ENCODE results near the gene TBC1D23.
"Not testable (repeated sequence)": the region's sequence is repeated elsewhere in the genome, so short reads cannot be mapped to it uniquely, and the experiment has no call there.

Gene TBC1D23

GRCh38 chr3:100260685-100261484 lies at the start of gene TBC1D23:
Gene TBC1D23, plus strand, starts transcription at chr3:100260992. Its CDS starts 27 bp downstream, at chr3:100261019.
- peak; percentile 85 to 93 (median 88) for DNase-seq (ENCODE audit: low read depth in 2 of 3, low spot score in 2 of 3)

DNA sequence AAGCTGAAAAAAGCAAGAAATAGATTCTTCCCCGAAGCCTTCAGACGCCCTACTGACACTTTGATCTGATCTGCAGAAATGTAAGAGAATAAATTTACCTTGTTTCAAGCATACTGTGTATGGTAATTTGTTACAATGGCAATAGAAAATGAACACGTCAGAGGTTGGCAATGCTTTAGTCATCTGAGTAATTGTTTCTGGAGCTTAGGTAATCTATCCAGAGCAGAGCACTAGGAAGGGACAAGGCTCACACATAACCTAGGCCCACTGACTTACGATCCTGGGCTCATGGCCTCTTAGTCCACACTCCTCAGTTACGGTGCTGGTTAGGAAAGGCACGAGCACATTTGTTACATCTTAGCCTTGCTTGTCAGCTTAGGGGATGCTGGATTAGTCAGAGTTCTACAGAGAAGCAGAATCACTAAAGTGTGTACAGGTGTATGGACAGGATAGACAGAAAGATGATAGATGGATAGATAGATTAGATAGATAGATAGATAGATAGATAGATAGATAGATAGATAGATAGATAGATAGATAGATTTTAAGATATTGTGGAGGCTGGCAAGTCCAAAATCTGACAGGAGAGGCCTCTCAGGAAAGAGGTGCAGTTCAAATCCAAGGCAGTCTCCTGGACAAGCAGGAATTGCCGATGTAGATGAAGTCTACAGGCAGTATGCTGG lies 46.8 kb upstream of the TBC1D23 start:
- no peak for DNase-seq (ENCODE audit: low read depth in 2 of 3, low spot score in 2 of 3)

DNA sequence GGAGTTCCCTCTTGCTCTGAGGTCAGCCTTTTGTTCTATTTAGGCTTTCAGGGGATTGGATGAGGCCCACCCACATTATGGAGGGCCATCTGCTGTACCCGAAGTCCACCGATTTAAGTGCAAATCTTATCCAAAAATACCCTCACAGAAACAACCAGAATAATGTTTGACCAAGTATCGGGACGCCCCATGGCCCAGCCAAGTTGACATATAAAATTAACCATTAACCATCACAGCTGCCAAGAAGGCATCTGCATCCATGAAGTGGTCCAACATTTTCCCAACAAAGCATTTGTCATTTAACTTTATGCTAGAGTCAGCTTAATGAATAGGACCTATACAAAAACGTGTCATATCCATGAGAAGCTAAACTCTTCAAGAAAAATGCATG lies 46.2 kb upstream of the TBC1D23 start:
- no peak for DNase-seq (ENCODE audit: low read depth in 2 of 3, low spot score in 2 of 3)

DNA sequence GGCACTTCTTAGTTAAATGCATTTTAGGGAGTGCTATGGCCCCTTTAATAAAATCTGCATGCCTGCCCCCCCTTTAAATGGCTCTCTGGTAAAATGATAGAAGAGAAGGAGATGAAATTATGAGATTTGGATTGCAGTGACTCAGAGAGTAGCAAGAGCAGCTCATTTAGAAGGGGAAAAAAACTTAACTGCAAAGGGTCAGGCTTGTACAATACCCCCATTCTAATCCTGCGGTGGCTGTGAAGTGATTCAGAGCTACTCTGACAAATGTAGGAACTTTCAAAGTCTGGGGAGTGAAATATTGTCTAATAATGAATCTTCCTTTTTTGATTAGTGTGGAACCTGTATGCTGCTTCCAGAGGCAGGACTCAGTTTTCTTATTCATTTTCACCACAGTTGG lies 44.1 kb upstream of the TBC1D23 start:
- no peak for DNase-seq (ENCODE audit: low read depth in 2 of 3, low spot score in 2 of 3)

DNA sequence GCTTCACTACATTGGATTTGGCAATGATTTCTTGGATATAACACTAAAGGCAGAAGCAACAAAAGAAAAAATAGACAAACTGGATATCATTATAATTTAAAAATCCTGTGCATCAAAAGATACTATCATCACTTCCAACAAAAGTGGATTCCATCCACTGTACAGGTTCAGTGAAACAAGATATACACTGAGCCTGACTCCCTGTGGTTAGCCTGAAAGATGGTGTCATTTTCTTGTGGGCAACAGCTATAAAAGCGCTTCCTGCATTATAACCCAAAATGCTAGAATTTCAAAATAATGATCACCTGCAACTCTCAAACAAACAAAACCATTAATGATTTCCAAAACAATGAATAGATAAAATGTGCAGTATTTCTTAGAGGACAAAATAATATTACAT lies 39.6 kb upstream of the TBC1D23 start:
- DNase-seq (ENCODE audit: low read depth in 2 of 3, low spot score in 2 of 3), result no peak

DNA sequence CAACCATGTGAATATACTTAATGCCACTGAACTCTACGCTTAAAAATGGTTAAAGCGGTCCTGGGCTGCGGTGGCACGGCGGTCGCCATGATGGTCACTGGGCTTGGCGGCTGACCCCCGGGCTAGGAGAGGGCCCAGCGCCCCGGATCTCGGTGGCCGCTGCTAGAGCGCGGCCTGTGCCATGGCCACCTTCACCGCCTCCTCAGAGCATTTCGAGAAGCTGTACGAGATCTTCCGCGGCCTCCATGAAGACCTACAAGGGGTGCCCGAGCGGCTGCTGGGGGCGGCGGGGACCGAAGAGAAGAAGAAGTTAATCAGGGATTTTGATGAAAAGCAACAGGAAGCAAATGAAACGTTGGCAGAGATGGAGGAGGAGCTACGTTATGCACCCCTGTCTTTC lies 35.6 kb upstream of the TBC1D23 start:
- DNase-seq (ENCODE audit: low read depth in 2 of 3, low spot score in 2 of 3), result no peak

DNA sequence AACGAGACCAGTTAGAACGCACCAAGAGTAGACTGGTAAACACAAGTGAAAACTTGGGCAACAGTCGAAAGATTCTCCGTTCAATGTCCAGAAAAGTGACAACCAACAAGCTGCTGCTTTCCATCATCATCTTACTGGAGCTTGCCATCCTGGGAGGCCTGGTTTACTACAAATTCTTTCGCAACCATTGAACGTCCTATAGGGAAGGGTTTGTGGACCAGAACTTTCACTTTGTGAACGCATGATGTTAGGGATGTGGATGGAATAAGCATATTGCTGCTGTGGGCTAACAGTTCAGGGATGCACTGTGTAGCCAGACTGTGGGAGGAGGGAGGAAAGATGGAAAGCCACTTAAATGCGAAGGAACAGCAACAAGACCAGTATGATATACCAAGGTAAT lies 34.9 kb upstream of the TBC1D23 start:
- DNase-seq (ENCODE audit: low read depth in 2 of 3, low spot score in 2 of 3), result no peak

GRCh38 chr3:100226712-100227429 lies 33.9 kb upstream of the TBC1D23 start:
- DNase-seq (ENCODE audit: low read depth in 2 of 3, low spot score in 2 of 3), result no peak

- DNase-seq (ENCODE audit: low read depth in 2 of 3, low spot score in 2 of 3), result no peak
These were observed 33.3 kb upstream of the TBC1D23 start for GRCh38 chr3:100227511-100227921.

DNA sequence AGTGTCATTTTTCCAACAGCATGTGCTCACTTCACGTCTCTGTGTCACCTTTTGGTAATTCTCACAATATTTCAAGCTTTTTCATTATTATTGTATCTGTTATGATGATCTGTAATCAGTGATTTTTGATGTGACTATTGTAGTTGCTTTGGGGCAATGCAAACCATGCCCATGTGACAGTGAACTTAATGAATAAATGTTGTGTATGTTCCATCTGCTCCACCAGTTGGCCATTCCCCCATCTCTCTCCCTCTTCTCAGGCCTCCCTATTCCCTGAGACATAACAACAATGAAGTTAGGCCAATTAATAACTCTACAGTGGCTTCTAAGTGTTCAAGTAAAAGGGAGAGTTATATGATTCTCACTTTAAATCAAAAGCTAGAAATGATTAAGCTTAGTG lies 32.5 kb upstream of the TBC1D23 start:
- DNase-seq (ENCODE audit: low read depth in 2 of 3, low spot score in 2 of 3), result no peak

- DNase-seq (ENCODE audit: low read depth in 2 of 3, low spot score in 2 of 3), result not testable (repeated sequence)
These were observed 31.6 kb upstream of the TBC1D23 start for GRCh38 chr3:100229188-100229587.

DNA sequence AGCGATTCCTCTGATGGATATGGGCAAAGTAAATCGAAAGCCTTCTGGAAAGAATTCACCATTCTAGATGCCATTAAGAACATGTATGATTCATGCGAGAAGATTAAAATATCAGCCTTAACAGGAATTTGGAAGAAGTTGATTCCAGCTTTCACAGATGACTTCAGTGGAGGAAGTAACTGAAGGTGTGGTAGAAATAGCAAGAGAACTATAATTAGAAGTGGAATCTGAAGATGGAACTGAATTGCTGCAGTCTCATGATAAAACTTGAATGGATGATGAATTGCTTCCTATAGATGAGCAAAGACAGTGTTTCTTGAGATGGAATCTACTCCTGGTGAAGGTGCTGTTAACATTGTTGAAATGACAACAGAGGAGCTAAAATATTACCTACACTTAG lies 30.1 kb upstream of the TBC1D23 start:
- DNase-seq (ENCODE audit: low read depth in 2 of 3, low spot score in 2 of 3), result no peak

- no peak for DNase-seq (ENCODE audit: low read depth in 2 of 3, low spot score in 2 of 3)
These were observed 29.1 kb upstream of the TBC1D23 start for GRCh38 chr3:100231668-100232067.

DNA sequence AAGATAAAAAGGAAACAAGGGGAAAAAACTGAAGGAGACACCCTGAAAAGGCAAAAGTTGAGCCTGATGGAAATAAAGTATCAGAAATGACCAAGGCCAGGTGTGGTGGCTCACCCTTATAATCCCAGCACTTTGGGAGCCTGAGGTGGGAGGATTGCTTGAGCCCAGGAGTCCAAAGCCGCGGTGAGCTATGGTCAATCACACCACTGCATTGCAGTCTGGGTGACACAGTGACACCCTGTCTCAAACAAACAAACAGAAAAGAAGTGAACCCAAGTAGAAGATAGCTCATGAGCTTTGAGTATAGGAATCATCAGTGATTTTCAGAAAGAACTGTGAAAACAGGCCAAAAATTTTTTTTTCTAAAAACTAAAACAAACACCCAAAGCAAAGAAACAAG lies 26.4 kb upstream of the TBC1D23 start:
- DNase-seq (ENCODE audit: low read depth in 2 of 3, low spot score in 2 of 3), result no peak

- DNase-seq (ENCODE audit: low read depth in 2 of 3, low spot score in 2 of 3), result no peak
These were observed 22.2 kb upstream of the TBC1D23 start for GRCh38 chr3:100238599-100238998.

DNA sequence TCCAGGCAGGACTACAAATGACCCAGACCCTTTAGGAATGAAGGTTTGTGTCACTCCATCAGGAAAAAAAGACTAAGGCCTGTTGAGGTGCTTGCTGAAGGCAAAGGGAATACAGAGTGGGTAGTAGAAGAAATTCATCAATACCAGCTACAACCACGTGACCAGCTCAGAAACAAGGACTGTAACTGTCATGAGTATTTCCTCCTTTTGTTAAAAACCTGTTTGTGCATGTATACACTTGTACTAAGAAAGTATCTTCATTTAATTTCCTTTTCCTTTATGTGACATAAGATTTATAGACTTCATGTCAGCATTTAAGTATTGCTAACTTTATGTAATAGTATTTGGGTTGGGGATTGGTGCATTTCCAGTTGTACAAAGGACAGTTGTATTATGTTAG lies 18.3 kb upstream of the TBC1D23 start:
- not testable (repeated sequence) for DNase-seq (ENCODE audit: low read depth in 2 of 3, low spot score in 2 of 3)

GRCh38 chr3:100244264-100244663 lies 16.5 kb upstream of the TBC1D23 start:
- no peak for DNase-seq (ENCODE audit: low read depth in 2 of 3, low spot score in 2 of 3)

GRCh38 chr3:100245136-100245535 lies 15.7 kb upstream of the TBC1D23 start:
- DNase-seq (ENCODE audit: low read depth in 2 of 3, low spot score in 2 of 3), result no peak

GRCh38 chr3:100245927-100246326 lies 14.9 kb upstream of the TBC1D23 start:
- DNase-seq (ENCODE audit: low read depth in 2 of 3, low spot score in 2 of 3), result no peak

- DNase-seq (ENCODE audit: low read depth in 2 of 3, low spot score in 2 of 3), result no peak
These were observed 13.8 kb upstream of the TBC1D23 start for GRCh38 chr3:100246999-100247398.

- no peak for DNase-seq (ENCODE audit: low read depth in 2 of 3, low spot score in 2 of 3)
These were observed 8.8 kb upstream of the TBC1D23 start for GRCh38 chr3:100252001-100252400.

All from activated CD8-positive, alpha-beta memory T cell treated with anti-CD3 and anti-CD28 coated beads for 48 hours (primary cell).